ENCODE measurements around the gene ADGRG3. TPM values are rescaled to one million over a fixed set of nuclear protein-coding genes. Genes with fewer than 3 reads are reported as not detected.

The ADGRG3 gene
- total and polyA plus RNA-seq, 2 of the 13 experiments (the other 11 are each of a cell fraction or from before 2014, with no cell fraction given): 2.7 to 11.8 TPM

DNA sequence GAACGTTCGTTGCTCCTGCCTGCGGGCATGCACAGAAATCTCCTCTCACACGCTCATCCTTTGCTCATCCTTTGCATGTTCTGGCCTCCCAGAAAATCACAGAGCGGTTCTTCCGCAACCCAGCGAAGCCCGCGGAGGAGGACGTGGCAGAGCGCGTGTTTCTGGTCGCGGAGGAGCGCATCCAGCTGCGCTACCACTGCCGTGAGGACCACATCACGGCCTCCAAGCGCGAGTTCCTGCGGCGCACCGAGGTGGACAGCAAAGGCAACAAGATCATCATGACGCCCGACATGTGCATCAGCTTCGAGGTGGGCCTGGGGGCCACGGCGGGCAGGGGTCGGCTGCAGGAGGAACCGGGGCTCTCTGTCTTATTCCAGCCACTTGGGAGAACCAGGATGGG, 57.9 kb downstream of the ADGRG3 start (continued):
- TF ChIP-seq ZC3H4 (CRISPR knock-in tag; IDR thresholded peaks at IDR 0.05; ENCODE audit: borderline replicate concordance) (no peak), RBAK (CRISPR knock-in tag; IDR thresholded peaks at IDR 0.05) (no peak), ZBTB33 (CRISPR knock-in tag; IDR thresholded peaks at IDR 0.05) (peak; percentile 55), JUND (CRISPR knock-in tag; IDR thresholded peaks at IDR 0.05) (no peak), ZNF547 (CRISPR knock-in tag; IDR thresholded peaks at IDR 0.05) (no peak), FUBP1 (CRISPR knock-in tag; IDR thresholded peaks at IDR 0.05; ENCODE audit: borderline replicate concordance) (no peak), ZNF687 (CRISPR knock-in tag; IDR thresholded peaks at IDR 0.05) (0 out of 2 replicates have a peak, but pooled peaks have one; percentile 10), CTCF (CRISPR knock-in tag; IDR thresholded peaks at IDR 0.05) (no peak)

All from HepG2 (cell line).